ENCODE data around the gene RERE. TPM values are rescaled to one million over a fixed set of nuclear protein-coding genes. Genes with fewer than 3 reads are reported as not detected.
A peak's percentile ranks its signal among the peaks of the same experiment; 100 is the strongest.

The RERE gene
- 40.6 TPM for total RNA-seq (2021; ENCODE audit: unreplicated experiment)
- 17.0 and 18.3 TPM in 2 replicates for polyA plus RNA-seq (2012)
- percentile 83 among the genes with signal in this experiment for Bru-seq, nascent RNA
- percentile 67 among the genes with signal in this experiment for BruChase-seq, experiment 1, labeled RNA remaining after a 6-hour chase
- BruChase-seq, experiment 2, labeled RNA remaining after a 2-hour chase = percentile 71 among the genes with signal in this experiment
- long read RNA-seq, partial matches to known transcripts = 15 of 29 reads
- long read RNA-seq, other reads (novel, unspliced or antisense) = 14 of 29 reads

- Histone ChIP-seq H3K9me3 (ENCODE audit: control insufficient read depth in 1 of 2, insufficient read depth in 1 of 2, low read depth in 1 of 2, low read length in 2 of 2) (no peaks in the 10 kb centered on the region), H3K9me2 (ENCODE audit: insufficient read depth) (no peaks in the 10 kb centered on the region), H3K9ac (ENCODE audit: low read length) (peak within 1 kb of the TSS; percentile 91), H3K4me3 (replicated peaks in 1 of 2; ENCODE audit: low read depth in 1 of 2, low read length in 2 of 2) (peak within 1 kb of the TSS; percentile 83 to 84), H4K20me1 (ENCODE audit: insufficient read depth) (no peaks in the 10 kb centered on the region), H3K27me3 (ENCODE audit: insufficient read depth, low read length) (no peaks in the 10 kb centered on the region), H3K27ac (ENCODE audit: low read depth, low read length) (peak within 1 kb of the TSS; percentile 82), H3K79me2 (ENCODE audit: insufficient read depth, low read length) (peaks cover 46% of the 10 kb centered on the region), H2AFZ (ENCODE audit: low read depth, low read length, poor library complexity, severe bottlenecking) (peak within 1 kb of the TSS; percentile 55), H3K4me2 (ENCODE audit: low read length) (peak within 1 kb of the TSS; percentile 93), H3K4me1 (ENCODE audit: control insufficient read depth in 1 of 2, insufficient read depth in 2 of 2, low read length in 2 of 2) (peaks cover 23 to 43% of the 10 kb centered on the region in 2 experiments), H3K36me3 (ENCODE audit: control insufficient read depth in 1 of 2, insufficient read depth in 2 of 2, low read length in 2 of 2) (no peaks in the 10 kb centered on the region)
- no TSS peak for BruUV-seq (replicated peaks)
- peak; percentile 86 for ATAC-seq
- POLR2A ChIA-PET = interaction anchor here (0.7 to 1.0 kb wide), 7 partner anchors 12 to 1017 kb away, joined by 3 to 5 read pairs (median 4); no protein-coding TSS in a partner anchor
- CTCF ChIA-PET = no interaction called here
- intact Hi-C loops (cut with micrococcal nuclease) = no loop called here
- no peak for TF ChIP-seq RAD21 (IDR thresholded peaks at IDR 0.05; ENCODE audit: low read depth)
- peak; percentile 93 for TF ChIP-seq SP1 (IDR thresholded peaks at IDR 0.05; ENCODE audit: low read depth)
- TF ChIP-seq ELF1 (IDR thresholded peaks at IDR 0.05; ENCODE audit: borderline replicate concordance, low read depth) = no peak
- TF ChIP-seq, protein P1, sequence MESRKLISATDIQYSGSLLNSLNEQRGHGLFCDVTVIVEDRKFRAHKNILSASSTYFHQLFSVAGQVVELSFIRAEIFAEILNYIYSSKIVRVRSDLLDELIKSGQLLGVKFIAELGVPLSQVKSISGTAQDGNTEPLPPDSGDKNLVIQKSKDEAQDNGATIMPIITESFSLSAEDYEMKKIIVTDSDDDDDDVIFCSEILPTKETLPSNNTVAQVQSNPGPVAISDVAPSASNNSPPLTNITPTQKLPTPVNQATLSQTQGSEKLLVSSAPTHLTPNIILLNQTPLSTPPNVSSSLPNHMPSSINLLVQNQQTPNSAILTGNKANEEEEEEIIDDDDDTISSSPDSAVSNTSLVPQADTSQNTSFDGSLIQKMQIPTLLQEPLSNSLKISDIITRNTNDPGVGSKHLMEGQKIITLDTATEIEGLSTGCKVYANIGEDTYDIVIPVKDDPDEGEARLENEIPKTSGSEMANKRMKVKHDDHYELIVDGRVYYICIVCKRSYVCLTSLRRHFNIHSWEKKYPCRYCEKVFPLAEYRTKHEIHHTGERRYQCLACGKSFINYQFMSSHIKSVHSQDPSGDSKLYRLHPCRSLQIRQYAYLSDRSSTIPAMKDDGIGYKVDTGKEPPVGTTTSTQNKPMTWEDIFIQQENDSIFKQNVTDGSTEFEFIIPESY (IDR thresholded peaks at IDR 0.05; ENCODE audit: extremely low read depth, insufficient replicate concordance, low read length) = no peak
- peak; percentile 88 for TF ChIP-seq EGR1 (IDR thresholded peaks at IDR 0.05; ENCODE audit: low read depth)
- no peak; the same call in 1 of the 2 replicates for TF ChIP-seq SIN3A (IDR thresholded peaks at IDR 0.05; ENCODE audit: low read depth)
- peak; percentile 18; the same call in 1 of the 2 replicates for TF ChIP-seq ZFX (IDR thresholded peaks at IDR 0.05)
- peak; percentile 98 for TF ChIP-seq POLR2AphosphoS5 (IDR thresholded peaks at IDR 0.05; ENCODE audit: low read depth, low read length)
- TF ChIP-seq EZH2phosphoT487 (IDR thresholded peaks at IDR 0.05; ENCODE audit: borderline replicate concordance) = no peak
- TF ChIP-seq TCF7L2 (IDR thresholded peaks at IDR 0.05; ENCODE audit: borderline replicate concordance, extremely low read depth, insufficient read depth, insufficient read length) = no peak
- TF ChIP-seq POLR2A (IDR thresholded peaks at IDR 0.05; ENCODE audit: borderline replicate concordance, extremely low read depth, insufficient read depth, insufficient read length) = peak; percentile 87
- TF ChIP-seq YY1 (IDR thresholded peaks at IDR 0.05; ENCODE audit: extremely low read depth, insufficient replicate concordance, low read depth, low read length) = peak; percentile 43
- TF ChIP-seq, protein P2, sequence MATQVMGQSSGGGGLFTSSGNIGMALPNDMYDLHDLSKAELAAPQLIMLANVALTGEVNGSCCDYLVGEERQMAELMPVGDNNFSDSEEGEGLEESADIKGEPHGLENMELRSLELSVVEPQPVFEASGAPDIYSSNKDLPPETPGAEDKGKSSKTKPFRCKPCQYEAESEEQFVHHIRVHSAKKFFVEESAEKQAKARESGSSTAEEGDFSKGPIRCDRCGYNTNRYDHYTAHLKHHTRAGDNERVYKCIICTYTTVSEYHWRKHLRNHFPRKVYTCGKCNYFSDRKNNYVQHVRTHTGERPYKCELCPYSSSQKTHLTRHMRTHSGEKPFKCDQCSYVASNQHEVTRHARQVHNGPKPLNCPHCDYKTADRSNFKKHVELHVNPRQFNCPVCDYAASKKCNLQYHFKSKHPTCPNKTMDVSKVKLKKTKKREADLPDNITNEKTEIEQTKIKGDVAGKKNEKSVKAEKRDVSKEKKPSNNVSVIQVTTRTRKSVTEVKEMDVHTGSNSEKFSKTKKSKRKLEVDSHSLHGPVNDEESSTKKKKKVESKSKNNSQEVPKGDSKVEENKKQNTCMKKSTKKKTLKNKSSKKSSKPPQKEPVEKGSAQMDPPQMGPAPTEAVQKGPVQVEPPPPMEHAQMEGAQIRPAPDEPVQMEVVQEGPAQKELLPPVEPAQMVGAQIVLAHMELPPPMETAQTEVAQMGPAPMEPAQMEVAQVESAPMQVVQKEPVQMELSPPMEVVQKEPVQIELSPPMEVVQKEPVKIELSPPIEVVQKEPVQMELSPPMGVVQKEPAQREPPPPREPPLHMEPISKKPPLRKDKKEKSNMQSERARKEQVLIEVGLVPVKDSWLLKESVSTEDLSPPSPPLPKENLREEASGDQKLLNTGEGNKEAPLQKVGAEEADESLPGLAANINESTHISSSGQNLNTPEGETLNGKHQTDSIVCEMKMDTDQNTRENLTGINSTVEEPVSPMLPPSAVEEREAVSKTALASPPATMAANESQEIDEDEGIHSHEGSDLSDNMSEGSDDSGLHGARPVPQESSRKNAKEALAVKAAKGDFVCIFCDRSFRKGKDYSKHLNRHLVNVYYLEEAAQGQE (IDR thresholded peaks at IDR 0.05; ENCODE audit: low read depth) = no peak
- TF ChIP-seq, protein P3, sequence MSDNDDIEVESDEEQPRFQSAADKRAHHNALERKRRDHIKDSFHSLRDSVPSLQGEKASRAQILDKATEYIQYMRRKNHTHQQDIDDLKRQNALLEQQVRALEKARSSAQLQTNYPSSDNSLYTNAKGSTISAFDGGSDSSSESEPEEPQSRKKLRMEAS (IDR thresholded peaks at IDR 0.05) = no peak; the same call in 1 of the 2 replicates
- TF ChIP-seq JUND (IDR thresholded peaks at IDR 0.05) = no peak
- no peak for TF ChIP-seq CEBPB (IDR thresholded peaks at IDR 0.05; ENCODE audit: low read depth)
- RAD21 ChIA-PET (ENCODE audit: low non-redundant PET in 1 of 2, low total read pairs in 2 of 2, uncharacterized antibody in 2 of 2, unreplicated experiment in 2 of 2) = no interaction called here
- peak; percentile 78 for DNase-seq (ENCODE audit: low read depth, low spot score)
These were observed at the start of gene RERE for GRCh38 chr1:8817412-8818324. Gene RERE, minus strand, starts transcription at chr1:8817640.
